Right hindlimb (tissue), 1 donor: Measurements from ENCODE around the gene MEF2C.
A peak's percentile ranks its signal among the peaks of the same experiment; 100 is the strongest.

Experiments used
- DNase-seq: peaks from one replicate; pipeline ENCODE4 v3.0.0-alpha.2; 2018

MEF2C gene

GRCh38 chr5:88708021-88708420 lies 175.0 kb downstream of the MEF2C start:
- DNase-seq = no peak

- DNase-seq = no peak
Measured at GRCh38 chr5:88707216-88707965, 175.6 kb downstream of the MEF2C start.

- no peak for DNase-seq
Measured at GRCh38 chr5:88702332-88702731, 180.7 kb downstream of the MEF2C start.

- no peak for DNase-seq
Measured at GRCh38 chr5:88700121-88700520, 182.9 kb downstream of the MEF2C start.

- DNase-seq = no peak
Measured at GRCh38 chr5:88698290-88698689, 184.7 kb downstream of the MEF2C start.

GRCh38 chr5:88696466-88696865 lies 186.5 kb downstream of the MEF2C start:
- DNase-seq = no peak

- no peak for DNase-seq
Measured at GRCh38 chr5:88695931-88696330, 187.1 kb downstream of the MEF2C start.

- DNase-seq = no peak
Measured at GRCh38 chr5:88695232-88695631, 187.8 kb downstream of the MEF2C start.

- no peak for DNase-seq
Measured at GRCh38 chr5:88694023-88694679, 188.8 kb downstream of the MEF2C start.

- no peak for DNase-seq
Measured at GRCh38 chr5:88693071-88693932, 189.7 kb downstream of the MEF2C start.

- DNase-seq = no peak
Measured at GRCh38 chr5:88691945-88692868, 190.8 kb downstream of the MEF2C start.

GRCh38 chr5:88691230-88691582 lies 191.8 kb downstream of the MEF2C start:
- no peak for DNase-seq

- DNase-seq = peak; percentile 73
Measured at GRCh38 chr5:88690409-88691229, 192.4 kb downstream of the MEF2C start.

- no peak for DNase-seq
Measured at GRCh38 chr5:88689668-88690408, 193.1 kb downstream of the MEF2C start.

GRCh38 chr5:88688984-88689667 lies 193.9 kb downstream of the MEF2C start:
- DNase-seq = no peak

GRCh38 chr5:88688156-88688983 lies 194.6 kb downstream of the MEF2C start:
- DNase-seq = no peak

GRCh38 chr5:88687373-88687911 lies 195.5 kb downstream of the MEF2C start:
- DNase-seq = no peak

- no peak for DNase-seq
Measured at GRCh38 chr5:88686726-88687125, 196.3 kb downstream of the MEF2C start.
